Activated T-cell treated with anti-CD3 and anti-CD28 coated beads, Interleukin-2, amount 50 U/mL, for 24 hours (primary cell): ENCODE data around the gene SPATA33.
"Not testable (repeated sequence)": the region's sequence is repeated elsewhere in the genome, so short reads cannot be mapped to it uniquely, and the experiment has no call there.

Source experiments
- DNase-seq: peaks from one replicate; pipeline ENCODE4 v3.0.0-alpha.2; 2020
- H3K27ac Mint-ChIP-seq: 2 replicates; pipeline ENCODE4 v1.8.0; 2020; ENCODE audit warnings: mild to moderate bottlenecking, mixed read lengths
- H3K27me3 Mint-ChIP-seq: 2 replicates; pipeline ENCODE4 v1.8.0; 2020; ENCODE audit warnings: mixed read lengths
- H3K36me3 Mint-ChIP-seq: 2 replicates; pipeline ENCODE4 v1.8.0; 2020; ENCODE audit warnings: low read depth, mixed read lengths
- H3K4me1 Mint-ChIP-seq: 2 replicates; pipeline ENCODE4 v1.8.0; 2020; ENCODE audit warnings: low read depth, mixed read lengths
- H3K4me3 Mint-ChIP-seq: 2 replicates; pipeline ENCODE4 v1.8.0; 2020; ENCODE audit warnings: mild to moderate bottlenecking, moderate library complexity, mixed read lengths
- H3K9me3 Mint-ChIP-seq: 2 replicates; pipeline ENCODE4 v1.8.0; 2020; ENCODE audit warnings: mixed read lengths

Gene SPATA33

DNA sequence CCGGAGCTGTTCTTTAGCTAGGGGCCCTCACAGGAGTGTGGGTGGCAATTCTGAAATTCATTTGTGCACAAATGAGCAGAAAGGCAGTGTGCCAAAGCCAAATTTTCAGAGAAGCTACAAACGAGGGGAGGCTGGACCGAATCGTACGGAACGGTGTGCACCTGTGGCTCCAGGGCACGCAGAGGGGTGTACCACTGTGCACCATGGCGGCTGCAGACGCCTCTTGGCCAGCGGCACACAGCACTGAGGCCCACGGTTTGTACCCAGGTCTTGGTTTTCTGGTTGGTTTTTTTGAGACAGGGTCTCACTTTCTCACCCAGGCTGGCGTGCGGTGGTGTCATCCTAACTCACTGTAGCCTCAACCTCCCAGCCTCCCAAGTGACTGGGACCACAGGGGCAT, 15.1 kb upstream of the SPATA33 start:
- Mint-ChIP-seq H3K9me3 (no peaks in the 10 kb centered on the region), H3K27ac (no peak overlapping the region), H3K4me1 (peaks cover 11% of the 10 kb centered on the region), H3K4me3 (no peak overlapping the region), H3K27me3 (no peaks in the 10 kb centered on the region), H3K36me3 (peaks cover 27% of the 10 kb centered on the region)
- DNase-seq = no peak

DNA sequence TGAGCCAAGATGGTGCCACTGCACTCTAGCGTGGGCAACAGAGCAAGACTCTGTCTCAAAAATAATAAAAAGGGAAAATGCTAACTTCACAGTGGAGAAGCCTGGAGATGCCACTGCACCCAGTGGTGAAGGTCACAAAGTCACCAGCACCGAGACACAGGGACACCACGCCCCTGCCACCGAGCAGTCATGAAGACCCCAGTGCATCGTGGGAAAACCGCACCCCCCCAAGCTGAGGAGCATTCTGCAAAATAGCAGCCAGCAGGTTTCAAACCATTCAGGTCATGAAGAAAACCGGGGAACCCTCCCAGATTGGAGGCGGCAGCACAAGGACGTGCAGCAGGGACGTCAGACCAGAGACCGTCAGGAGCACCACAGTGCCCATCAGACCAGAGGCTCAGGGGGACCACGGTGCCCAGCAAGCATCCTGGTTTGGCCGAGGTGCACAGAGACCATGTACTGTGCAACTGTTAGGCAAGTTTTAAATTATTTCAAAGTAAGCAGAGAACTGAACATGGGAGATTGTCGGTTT, 13.8 kb upstream of the SPATA33 start:
- no peak overlapping the region for H3K4me3 Mint-ChIP-seq
- peaks cover 11% of the 10 kb centered on the region for H3K4me1 Mint-ChIP-seq
- peaks cover 32% of the 10 kb centered on the region for H3K36me3 Mint-ChIP-seq
- H3K27me3 Mint-ChIP-seq = no peaks in the 10 kb centered on the region
- DNase-seq = no peak
- no peak overlapping the region for H3K27ac Mint-ChIP-seq
- H3K9me3 Mint-ChIP-seq = no peaks in the 10 kb centered on the region

DNA sequence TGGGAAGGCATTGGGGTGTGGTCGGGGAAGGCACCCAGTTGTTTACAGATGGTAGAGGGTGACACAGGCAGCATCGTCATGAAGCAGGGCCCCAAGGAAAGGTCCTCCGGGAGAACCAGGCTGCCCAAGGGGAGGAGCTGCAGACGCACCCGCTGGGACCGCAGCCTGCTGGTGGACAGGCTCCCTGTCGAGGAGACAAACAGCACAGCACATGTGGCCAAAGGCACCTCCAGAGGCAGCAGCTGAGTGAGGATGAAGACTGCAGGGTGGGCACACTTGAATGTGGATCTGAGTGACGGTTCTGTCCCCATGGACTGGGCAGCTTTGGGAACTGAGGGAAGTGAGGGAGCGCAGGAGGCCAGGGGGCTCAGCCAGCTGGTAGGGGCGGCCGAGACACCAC, 12.5 kb upstream of the SPATA33 start:
- no peak overlapping the region for H3K4me3 Mint-ChIP-seq
- no peaks in the 10 kb centered on the region for H3K27me3 Mint-ChIP-seq
- H3K36me3 Mint-ChIP-seq = peaks cover 41% of the 10 kb centered on the region
- H3K9me3 Mint-ChIP-seq = no peaks in the 10 kb centered on the region
- no peak overlapping the region for H3K27ac Mint-ChIP-seq
- peaks cover 11% of the 10 kb centered on the region for H3K4me1 Mint-ChIP-seq
- no peak for DNase-seq

DNA sequence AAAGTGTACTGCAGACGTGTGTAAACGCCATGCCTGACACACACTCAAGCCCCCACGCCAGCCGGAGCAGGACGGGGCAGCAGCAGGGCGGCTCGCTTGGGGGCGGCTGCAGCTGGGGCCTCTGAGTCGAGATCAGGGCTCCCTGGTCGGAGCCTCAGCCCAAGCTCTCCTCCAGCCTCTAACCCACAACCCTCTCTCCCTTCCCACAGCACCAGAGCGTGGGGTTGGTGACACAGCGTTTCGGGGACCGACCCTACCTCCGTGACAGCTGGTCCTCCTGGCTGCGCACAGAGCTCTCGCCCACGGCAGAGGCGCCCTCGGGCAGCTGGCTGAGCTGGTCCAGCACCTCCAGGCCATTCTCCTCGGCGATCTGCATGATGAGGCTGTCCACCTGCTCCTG, 11.4 kb upstream of the SPATA33 start:
- Mint-ChIP-seq H3K9me3 (no peaks in the 10 kb centered on the region), H3K4me3 (no peak overlapping the region), H3K27me3 (no peaks in the 10 kb centered on the region), H3K36me3 (peaks cover 53% of the 10 kb centered on the region), H3K27ac (no peak overlapping the region), H3K4me1 (peaks cover 2% of the 10 kb centered on the region)
- no peak for DNase-seq

DNA sequence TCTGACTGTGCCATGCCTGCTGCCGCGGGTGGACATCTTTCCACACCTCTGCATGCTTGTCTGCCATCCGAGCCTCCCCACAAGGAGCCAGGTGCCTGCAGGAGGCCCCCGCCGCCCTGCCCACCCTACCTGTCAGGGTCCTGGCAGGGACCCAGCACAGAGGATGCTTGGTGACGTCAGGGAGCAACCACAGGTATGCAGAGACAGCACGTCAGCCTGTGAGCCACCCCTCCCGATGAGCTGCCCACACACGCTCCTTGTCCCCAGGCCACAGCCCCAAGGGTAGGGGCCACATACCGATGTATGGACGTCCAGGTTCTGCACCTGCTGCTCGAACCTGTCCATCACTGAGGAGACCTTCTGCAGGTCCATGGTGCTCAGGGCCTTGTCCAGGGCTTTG, 10.7 kb upstream of the SPATA33 start:
- no peaks in the 10 kb centered on the region for H3K4me1 Mint-ChIP-seq
- H3K36me3 Mint-ChIP-seq = peaks cover 56% of the 10 kb centered on the region
- no peak for DNase-seq
- no peaks in the 10 kb centered on the region for H3K27me3 Mint-ChIP-seq
- H3K4me3 Mint-ChIP-seq = no peak overlapping the region
- H3K9me3 Mint-ChIP-seq = no peaks in the 10 kb centered on the region
- no peak overlapping the region for H3K27ac Mint-ChIP-seq

DNA sequence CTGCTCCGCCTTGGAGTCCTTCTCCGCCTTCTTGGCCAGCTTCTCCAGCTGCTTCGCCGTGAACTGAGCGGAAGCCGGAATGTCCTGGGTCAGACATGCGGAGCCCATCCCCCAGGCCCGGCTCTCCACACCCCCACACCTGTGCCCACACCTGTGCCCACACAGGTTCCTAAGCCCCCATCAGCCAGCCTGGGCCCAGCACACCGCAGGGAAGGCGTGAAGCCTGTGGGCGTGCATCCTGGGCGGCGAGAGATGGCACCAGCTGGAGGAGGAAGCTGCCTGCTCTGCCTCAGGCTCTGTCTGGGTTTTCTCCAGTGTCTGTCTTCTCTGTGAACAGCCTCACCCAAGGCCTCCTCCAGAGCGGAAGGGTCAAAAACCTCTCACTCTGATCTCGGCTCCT, 6.1 kb upstream of the SPATA33 start:
- no peaks in the 10 kb centered on the region for H3K27me3 Mint-ChIP-seq
- no peak for DNase-seq
- peaks cover 24% of the 10 kb centered on the region for H3K4me1 Mint-ChIP-seq
- H3K4me3 Mint-ChIP-seq = no peak overlapping the region
- no peaks in the 10 kb centered on the region for H3K9me3 Mint-ChIP-seq
- no peak overlapping the region for H3K27ac Mint-ChIP-seq
- H3K36me3 Mint-ChIP-seq = peaks cover 60% of the 10 kb centered on the region

DNA sequence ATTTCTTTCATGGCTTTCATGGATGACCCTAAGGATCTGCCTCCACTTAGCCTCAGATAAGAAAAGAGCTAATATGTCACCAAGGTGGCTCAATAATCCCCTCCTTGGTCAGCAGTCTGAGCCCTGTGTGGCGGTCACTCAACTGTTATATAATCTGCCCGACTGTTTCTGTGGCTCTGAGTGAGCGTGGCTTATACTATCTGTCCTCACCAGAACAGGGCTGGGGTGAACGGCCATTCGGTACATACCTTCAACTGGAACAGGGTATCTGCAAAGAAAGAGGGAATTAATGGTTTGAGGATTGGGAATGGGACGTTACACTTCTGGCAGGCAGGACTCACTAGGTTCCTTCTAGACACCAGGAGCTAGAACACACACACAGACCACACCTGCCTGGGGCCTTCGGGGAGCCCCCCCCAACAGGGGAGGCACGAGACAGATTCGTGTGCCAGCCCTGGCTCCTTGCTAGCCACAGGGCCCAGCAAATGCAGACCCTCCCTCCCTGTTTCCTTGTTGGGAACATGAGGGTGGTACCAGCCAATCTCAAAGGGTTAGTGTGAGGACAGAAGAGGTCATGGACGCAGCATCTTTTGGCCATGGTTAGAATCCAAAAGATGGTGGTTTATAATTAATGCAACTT, 3.9 kb upstream of the SPATA33 start:
- H3K27ac Mint-ChIP-seq = peak overlapping the region; percentile 69
- no peaks in the 10 kb centered on the region for H3K27me3 Mint-ChIP-seq
- no peaks in the 10 kb centered on the region for H3K9me3 Mint-ChIP-seq
- DNase-seq = no peak
- H3K36me3 Mint-ChIP-seq = peaks cover 60% of the 10 kb centered on the region
- no peak overlapping the region for H3K4me3 Mint-ChIP-seq
- H3K4me1 Mint-ChIP-seq = peaks cover 30% of the 10 kb centered on the region

DNA sequence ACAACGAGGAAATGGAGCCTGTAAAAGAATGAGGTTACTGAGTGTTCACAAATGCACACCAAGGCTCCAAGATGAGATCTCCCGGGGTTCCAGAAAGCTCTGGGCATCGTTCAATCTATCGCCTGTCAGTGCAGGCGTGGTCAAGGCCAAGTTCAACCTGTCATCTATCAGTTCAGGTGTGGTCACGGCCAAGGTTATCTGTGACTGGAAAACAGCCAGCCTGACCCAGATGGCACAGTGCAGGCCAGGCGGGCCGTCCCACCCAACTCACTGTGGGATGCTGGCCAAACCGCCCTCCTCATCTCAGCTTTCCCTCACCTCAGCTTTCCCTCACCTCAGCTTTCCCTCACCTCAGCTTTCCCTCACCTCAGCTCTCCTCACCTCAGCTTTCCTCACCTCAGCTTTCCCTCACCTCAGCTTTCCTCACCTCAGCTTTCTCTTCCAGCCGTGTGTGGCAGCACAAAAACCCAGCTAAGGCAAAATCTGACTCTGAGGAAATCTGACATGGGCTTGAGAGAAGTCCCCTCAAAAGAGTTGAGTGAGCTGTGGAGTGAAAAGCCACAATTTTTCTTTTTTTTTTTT, 2.5 kb upstream of the SPATA33 start:
- Mint-ChIP-seq H3K4me1 (peaks cover 38% of the 10 kb centered on the region), H3K4me3 (peak overlapping the region; percentile 91), H3K36me3 (peaks cover 59% of the 10 kb centered on the region), H3K27me3 (no peaks in the 10 kb centered on the region), H3K27ac (peak overlapping the region; percentile 90), H3K9me3 (no peaks in the 10 kb centered on the region)
- DNase-seq = no peak

DNA sequence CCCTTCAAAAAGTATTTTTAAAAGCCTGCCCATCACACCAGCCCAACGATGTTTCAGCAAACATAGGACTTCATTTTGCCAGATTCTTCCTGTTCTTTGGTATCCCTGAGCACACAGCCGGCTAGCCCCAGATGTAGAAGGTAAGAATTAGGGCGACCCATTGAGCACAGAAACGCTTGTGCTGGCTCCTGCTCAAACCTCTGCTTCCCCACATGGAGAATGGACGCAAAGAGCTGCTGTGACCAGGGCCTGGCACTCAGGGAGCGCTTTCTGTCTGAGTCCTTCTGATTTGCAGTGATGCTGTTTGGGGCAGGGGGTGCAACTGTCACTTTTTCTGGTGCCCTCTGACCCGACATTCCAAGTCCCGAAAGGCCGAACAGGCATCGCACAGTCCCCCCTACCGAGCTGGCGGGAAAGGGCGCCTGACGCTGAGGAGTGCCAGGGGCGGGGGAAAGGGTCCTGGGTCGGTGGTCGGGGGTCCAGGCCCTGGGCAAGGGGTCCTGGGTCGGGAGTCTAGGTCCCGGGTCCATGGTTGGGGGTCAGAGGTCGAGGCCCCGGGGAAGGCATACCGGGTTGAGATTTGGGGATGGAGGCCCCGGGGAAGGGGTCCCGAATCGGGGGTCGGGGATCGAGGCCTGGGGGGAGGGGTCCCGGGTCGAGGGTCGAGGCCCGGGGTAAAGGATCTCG, 1.1 kb upstream of the SPATA33 start:
- Mint-ChIP-seq H3K4me1 (peaks cover 41% of the 10 kb centered on the region), H3K36me3 (peaks cover 59% of the 10 kb centered on the region), H3K27ac (peak overlapping the region; percentile 90), H3K4me3 (peak overlapping the region; percentile 91), H3K9me3 (no peaks in the 10 kb centered on the region), H3K27me3 (no peaks in the 10 kb centered on the region)
- no peak for DNase-seq

DNA sequence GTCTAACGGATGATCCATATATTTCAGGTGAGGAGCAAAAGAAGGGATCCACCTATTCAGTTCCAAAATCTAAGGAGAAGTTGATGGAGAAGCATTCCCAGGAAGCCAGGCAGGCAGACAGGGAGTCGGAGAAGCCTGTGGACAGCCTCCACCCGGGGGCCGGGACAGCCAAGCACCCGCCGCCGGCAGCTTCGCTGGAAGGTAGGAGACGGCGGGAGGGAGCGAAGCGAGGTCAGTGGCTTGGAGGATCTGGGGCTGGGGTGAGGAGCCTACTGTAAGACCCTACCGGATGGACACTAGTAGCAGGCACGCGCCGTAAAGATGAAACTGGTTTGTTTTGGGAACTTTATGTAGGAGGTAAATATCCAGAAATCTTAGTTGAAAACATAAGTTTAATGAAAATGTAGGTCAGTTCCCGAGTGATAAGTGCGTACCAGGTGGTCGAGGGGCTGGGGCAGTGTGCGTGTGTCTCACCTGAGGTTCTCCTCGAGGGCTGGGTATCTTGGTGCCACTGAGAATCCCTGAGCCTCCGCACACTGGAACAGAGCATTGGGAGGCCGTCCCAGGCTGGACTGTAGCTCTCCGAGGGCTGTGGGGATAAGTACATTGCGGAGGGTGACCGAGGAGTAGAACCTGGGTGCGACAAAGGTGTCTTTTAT, 714 bp downstream of the SPATA33 start:
- Mint-ChIP-seq H3K9me3 (no peaks in the 10 kb centered on the region), H3K27ac (peak overlapping the region; percentile 90), H3K4me3 (peak overlapping the region; percentile 91), H3K27me3 (no peaks in the 10 kb centered on the region), H3K4me1 (peaks cover 41% of the 10 kb centered on the region), H3K36me3 (peaks cover 70% of the 10 kb centered on the region)
- no peak for DNase-seq

DNA sequence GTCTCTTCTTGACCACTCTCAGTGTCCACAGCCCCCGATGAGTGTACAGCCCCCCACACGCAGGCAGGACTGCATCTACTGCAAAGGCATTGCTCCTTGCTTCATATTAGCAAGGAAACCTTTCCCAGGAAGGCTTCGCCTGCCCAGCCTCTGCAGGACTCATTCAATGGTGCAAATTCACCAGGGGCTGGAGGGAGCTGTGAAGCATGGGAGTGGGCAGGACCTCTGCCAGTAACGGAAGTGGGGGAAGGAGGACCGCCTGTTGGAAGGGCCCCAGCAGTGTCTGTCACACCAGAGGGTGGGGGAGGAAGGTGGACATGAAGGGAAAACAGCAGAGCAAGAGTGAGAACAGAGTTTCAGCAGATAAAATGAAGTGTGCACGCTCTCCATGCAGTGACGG, 2.5 kb downstream of the SPATA33 start:
- Mint-ChIP-seq H3K4me1 (peaks cover 30% of the 10 kb centered on the region), H3K27ac (no peak overlapping the region), H3K27me3 (no peaks in the 10 kb centered on the region), H3K4me3 (peak overlapping the region; percentile 91), H3K9me3 (no peaks in the 10 kb centered on the region), H3K36me3 (peaks cover 76% of the 10 kb centered on the region)
- DNase-seq = no peak

DNA sequence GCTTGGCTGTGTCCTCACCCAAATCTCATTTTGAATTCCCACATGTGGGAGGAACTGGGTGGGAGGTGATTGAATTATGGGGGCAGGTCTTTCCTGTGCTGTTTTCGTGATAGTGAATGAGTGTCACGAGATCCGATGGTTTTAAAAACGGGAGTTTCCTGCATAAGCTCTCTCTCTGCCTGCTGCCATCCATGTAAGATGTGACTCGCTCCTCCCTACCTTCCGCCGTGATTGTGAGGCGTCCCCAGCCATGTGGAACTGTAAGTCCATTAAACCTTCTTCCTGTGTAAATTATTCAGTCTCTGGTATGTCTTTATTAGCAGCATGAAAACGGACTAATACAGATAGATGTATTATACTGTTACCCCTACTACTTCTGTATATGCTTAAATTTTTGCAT, 3.6 kb downstream of the SPATA33 start:
- Mint-ChIP-seq H3K4me3 (no peak overlapping the region), H3K36me3 (peaks cover 73% of the 10 kb centered on the region), H3K4me1 (peaks cover 20% of the 10 kb centered on the region), H3K27ac (no peak overlapping the region), H3K27me3 (no peaks in the 10 kb centered on the region), H3K9me3 (no peaks in the 10 kb centered on the region)
- DNase-seq = no peak

DNA sequence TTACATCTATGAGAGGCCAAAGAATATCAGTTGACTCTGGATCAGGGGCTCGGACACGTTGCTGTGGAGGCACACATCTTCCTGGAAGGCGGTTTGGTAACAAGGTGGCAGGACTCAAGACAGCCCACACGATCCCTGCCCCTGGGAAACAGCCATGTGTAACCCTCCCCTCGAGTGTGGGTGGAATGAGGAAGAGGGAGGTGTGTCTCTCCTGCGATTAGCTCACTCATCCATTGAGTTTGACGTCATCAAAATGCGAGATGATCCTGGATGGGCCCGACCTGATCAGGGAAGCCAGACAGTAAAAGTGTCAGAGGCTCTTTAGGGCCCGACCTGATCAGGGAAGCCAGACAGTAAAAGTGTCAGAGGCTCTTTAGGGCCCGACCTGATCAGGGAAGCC, 6.6 kb downstream of the SPATA33 start:
- not testable (repeated sequence) for DNase-seq, H3K27ac Mint-ChIP-seq, H3K4me3 Mint-ChIP-seq, H3K9me3 Mint-ChIP-seq, H3K27me3 Mint-ChIP-seq
- H3K4me1 Mint-ChIP-seq = peaks cover 18% of the 10 kb centered on the region
- H3K36me3 Mint-ChIP-seq = peaks cover 65% of the 10 kb centered on the region

DNA sequence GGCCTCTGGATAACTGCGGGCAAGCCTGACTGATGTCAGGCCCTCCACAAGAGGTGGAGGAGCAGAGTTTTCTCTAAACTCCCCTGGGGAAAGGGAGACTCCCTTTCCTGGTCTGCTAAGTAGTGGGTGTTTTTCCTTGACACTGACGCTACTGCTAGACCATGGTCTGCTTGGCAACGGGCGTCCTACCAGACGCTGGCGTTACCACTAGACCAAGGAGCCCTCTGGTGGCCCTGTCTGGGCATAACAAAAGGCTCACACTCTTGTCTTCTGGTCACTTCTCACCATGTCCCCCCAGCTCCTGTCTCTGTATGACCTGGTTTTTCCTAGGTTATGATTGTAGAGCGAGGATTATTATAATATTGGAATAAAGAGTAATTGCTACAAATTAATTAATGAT, 9.4 kb downstream of the SPATA33 start:
- not testable (repeated sequence) for H3K27me3 Mint-ChIP-seq, DNase-seq, H3K27ac Mint-ChIP-seq, H3K9me3 Mint-ChIP-seq, H3K4me3 Mint-ChIP-seq
- Mint-ChIP-seq H3K36me3 (peaks cover 41% of the 10 kb centered on the region), H3K4me1 (peaks cover 23% of the 10 kb centered on the region)

DNA sequence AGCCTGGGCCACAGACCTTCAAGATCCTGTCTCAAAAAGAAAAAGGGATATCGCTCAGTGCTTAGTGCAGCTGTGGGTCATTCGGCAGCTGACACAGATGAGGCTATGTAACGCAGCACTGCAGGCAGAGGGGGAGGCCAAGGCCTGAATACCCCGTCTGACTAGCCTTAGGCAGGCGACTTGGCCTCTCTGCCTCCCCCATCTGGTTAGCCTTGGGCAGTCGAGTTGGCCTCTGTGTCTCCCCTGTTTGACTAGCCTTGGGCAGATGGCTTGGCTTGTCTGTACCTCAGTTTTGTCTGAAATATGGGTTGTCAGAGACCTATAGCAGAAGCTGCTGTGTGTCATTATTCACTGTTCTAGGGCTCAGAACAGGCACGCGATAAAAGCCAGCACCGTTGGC, 10.0 kb downstream of the SPATA33 start:
- Mint-ChIP-seq H3K4me3 (no peak overlapping the region), H3K27ac (no peak overlapping the region)

More for the DNA sequence above, 10.0 kb downstream of the SPATA33 start:
- no peaks in the 10 kb centered on the region for H3K27me3 Mint-ChIP-seq
- DNase-seq = no peak
- H3K36me3 Mint-ChIP-seq = peaks cover 37% of the 10 kb centered on the region
- peaks cover 23% of the 10 kb centered on the region for H3K4me1 Mint-ChIP-seq
- peaks cover 2% of the 10 kb centered on the region for H3K9me3 Mint-ChIP-seq
